HG02870 (cell line): ENCODE data around the gene ZFC3H1.
"Not testable (repeated sequence)": the region's sequence is repeated elsewhere in the genome, so short reads cannot be mapped to it uniquely, and the experiment has no call there.

Experiments used
- ATAC-seq: cut with Tn5 transposase; IDR thresholded peaks from one replicate; pipeline ENCODE4 v1.9.1; 2021; ENCODE audit warnings: mild to moderate bottlenecking, moderate library complexity; ENCODE audit not compliant: unreplicated experiment

The ZFC3H1 gene, protein sequence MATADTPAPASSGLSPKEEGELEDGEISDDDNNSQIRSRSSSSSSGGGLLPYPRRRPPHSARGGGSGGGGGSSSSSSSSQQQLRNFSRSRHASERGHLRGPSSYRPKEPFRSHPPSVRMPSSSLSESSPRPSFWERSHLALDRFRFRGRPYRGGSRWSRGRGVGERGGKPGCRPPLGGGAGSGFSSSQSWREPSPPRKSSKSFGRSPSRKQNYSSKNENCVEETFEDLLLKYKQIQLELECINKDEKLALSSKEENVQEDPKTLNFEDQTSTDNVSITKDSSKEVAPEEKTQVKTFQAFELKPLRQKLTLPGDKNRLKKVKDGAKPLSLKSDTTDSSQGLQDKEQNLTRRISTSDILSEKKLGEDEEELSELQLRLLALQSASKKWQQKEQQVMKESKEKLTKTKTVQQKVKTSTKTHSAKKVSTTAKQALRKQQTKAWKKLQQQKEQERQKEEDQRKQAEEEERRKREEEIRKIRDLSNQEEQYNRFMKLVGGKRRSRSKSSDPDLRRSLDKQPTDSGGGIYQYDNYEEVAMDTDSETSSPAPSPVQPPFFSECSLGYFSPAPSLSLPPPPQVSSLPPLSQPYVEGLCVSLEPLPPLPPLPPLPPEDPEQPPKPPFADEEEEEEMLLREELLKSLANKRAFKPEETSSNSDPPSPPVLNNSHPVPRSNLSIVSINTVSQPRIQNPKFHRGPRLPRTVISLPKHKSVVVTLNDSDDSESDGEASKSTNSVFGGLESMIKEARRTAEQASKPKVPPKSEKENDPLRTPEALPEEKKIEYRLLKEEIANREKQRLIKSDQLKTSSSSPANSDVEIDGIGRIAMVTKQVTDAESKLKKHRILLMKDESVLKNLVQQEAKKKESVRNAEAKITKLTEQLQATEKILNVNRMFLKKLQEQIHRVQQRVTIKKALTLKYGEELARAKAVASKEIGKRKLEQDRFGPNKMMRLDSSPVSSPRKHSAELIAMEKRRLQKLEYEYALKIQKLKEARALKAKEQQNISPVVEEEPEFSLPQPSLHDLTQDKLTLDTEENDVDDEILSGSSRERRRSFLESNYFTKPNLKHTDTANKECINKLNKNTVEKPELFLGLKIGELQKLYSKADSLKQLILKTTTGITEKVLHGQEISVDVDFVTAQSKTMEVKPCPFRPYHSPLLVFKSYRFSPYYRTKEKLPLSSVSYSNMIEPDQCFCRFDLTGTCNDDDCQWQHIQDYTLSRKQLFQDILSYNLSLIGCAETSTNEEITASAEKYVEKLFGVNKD (N-terminal part only)

GRCh38 chr12:71663561-71664410 is at the start of gene ZFC3H1, which contains the start of gene THAP2:
ZFC3H1 (minus strand) TSS chr12:71663848; CDS start chr12:71663610, 238 bp downstream.
THAP2 (plus strand) TSS chr12:71664301; CDS start chr12:71664510, 209 bp downstream.
- ATAC-seq, result peak; percentile 87

- no peak for ATAC-seq
Observed at GRCh38 chr12:71710276-71711125, 46.9 kb upstream of the ZFC3H1 start.

DNA sequence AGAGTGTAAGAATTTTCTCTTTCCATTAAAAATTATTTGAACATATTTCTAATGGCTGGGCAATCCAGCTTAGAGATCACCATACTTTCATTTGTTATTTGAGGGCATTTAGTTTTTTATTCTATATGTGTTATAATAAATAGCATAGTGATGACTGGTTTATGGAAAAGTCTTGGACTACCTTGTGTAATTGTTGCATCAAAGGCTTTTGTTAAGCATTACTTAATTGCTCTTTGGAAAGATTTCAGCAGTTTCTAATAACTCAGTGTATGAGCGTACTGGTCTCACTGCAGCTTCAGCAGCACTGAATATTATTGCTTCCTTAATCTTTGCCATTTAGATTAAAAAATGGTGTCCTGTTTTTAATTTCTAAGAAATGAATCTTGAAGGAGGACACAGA is 45.0 kb upstream of the ZFC3H1 start:
- no peak for ATAC-seq

DNA sequence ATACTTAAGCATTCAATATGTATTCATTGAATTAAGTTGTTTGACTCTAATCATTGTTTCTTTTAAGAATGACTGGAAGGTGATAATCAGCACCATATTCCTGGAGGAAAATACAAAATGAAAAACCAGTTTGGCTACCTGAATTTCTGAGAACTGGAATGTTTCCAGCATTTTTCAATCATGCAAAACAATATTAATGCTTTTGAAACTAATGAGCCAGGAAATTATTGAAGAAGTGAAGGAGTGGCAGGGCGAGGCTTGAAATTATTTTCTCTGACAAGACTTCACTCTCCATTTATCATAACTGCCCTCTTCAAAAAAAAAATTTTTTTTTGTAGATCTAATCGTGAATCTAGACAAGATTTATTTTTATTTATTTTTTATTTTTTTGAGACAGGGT is 41.3 kb upstream of the ZFC3H1 start:
- no peak for ATAC-seq

DNA sequence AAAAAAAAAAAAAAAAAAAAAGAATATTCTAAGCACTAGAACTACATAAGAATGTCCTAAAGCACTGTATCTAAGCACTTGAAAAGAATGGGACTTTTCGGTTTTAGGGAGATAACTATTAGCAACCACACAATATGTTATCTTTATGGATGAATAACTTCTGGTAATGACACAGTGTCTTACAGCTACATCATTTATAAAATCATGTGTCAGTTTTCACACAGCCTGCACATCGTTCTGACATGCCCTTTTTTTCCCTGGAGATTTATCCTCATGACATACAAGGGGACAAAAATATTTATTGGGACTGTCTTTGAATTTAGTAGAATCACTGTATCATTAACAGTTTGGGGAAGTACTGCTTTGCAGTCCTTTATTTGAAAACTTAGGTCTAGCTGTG is 39.6 kb upstream of the ZFC3H1 start:
- no peak for ATAC-seq

DNA sequence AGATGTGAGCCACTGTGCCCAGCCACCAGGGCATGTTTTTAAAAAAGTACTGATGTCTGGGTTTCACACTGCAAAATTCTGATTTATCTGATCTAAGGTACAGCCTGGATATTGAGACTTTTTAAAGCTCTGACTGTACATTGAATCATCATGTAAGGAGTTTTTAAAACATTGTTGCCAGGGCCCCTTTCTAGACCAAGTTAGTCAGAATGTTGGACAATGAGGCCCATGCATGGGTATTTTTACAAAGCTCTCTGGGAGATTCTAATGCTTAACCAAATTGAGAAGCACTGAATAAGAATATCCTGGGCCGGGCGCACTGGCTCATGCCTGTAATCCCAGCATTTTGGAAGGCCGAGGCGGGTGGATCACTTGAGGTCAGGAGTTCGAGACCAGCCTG is 38.9 kb upstream of the ZFC3H1 start:
- ATAC-seq, result no peak

DNA sequence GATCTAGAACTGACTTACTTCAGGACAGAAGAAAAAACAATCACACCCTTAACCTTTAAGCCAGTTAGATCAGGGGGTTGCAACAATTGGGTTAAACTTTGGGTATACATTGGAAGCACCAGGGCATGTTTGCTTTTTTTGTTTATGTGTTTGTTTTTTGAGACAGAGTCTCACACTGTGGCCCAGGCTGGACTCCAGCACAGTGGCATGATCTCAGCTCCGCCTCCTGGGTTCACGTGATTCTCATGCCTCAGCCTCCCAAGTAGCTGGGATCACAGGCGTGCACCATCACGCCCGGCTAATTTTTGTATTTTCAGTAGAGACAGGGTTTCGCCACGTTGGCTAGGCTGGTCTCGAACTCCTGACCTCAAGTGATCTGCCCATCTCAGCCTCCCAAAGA is 38.5 kb upstream of the ZFC3H1 start:
- ATAC-seq, result not testable (repeated sequence)

- ATAC-seq, result no peak
Observed at GRCh38 chr12:71695782-71696181, 32.1 kb upstream of the ZFC3H1 start.

- ATAC-seq, result peak; percentile 68
Observed at GRCh38 chr12:71694099-71694820, 30.6 kb upstream of the ZFC3H1 start.

DNA sequence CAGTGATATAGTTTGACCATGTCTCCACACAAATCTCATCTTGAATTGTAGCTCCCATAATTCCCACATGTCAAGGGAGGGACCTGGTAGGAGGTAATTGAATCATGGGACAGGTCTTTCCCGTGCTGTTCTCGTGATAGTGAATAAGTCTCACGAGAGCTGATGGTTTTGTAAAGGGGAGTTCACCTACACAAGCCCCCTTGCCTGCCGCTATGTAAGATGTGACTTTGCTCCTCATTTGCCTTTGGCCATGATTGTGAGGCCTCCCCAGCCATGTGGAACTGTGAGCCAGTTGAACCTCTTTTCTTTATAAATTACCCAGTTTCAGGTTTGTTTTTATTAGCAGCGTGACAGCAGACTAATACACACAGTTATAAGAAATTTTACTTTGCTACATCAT is 30.0 kb upstream of the ZFC3H1 start:
- ATAC-seq, result peak; percentile 18

DNA sequence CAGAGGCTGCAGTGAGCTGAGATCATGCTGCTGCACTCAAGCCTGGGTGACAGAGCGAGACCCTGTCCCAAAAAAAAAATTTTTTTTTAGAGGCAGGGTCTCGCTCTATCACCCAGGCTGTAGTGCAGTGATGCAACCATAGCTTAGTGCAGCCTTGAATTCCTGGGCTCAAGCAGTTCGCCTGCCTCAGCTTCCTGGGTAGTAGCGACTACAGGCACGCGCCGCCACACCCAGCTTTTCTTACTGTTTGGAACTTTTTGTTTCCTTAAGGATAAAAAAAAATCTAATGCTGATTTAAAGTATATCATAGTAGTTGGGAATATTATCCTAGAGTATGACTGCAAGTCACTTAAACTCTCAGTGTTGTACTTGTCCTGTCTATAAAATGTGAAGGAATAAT is 29.5 kb upstream of the ZFC3H1 start:
- no peak for ATAC-seq

- ATAC-seq, result no peak
Observed at GRCh38 chr12:71691504-71692129, 28.0 kb upstream of the ZFC3H1 start.

DNA sequence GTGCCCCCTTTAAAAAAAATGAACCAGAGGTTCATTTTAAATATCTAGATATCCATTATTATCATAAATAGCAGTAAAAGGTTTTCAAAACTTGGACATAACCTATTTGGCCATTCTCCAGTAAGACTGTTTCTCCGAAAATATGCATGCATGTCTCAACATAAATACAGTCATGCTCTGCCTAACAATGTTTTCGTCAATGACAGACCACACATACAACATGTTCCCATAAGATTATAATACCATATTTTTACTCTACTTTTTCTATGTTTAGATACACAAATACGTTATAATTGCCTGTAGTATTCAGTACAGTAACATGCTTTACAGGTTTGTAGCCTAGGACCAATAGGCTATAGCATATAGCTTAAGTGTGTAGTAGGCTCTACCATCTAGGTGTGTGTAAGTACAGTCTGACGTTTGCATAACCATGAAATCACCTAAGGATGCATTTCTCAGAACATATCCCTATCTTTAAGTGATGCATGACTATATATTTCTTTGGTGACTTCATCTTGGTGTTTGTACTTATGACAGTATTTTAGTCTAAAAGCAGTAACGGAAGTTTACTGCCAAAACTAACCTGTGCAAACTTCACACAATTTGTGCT is 25.4 kb upstream of the ZFC3H1 start:
- ATAC-seq, result no peak

- not testable (repeated sequence) for ATAC-seq
Observed at GRCh38 chr12:71687172-71687571, 23.5 kb upstream of the ZFC3H1 start.

DNA sequence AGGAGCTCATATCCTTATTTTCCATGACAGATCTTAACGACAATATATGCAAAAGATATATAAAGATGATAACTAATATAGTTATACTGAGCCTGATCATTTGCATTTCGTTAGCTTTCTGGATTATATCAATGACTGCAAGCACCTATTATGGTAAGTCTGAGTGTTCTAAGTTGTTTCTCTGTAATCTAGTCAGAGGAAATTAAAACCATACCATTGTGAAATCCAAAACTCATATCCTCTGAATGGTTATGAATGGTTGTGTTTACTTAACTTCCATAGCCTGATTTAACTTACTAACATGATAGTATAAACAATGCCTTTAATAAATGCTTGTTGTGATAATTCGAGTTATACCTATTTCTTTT is 23.0 kb upstream of the ZFC3H1 start:
- ATAC-seq, result no peak

DNA sequence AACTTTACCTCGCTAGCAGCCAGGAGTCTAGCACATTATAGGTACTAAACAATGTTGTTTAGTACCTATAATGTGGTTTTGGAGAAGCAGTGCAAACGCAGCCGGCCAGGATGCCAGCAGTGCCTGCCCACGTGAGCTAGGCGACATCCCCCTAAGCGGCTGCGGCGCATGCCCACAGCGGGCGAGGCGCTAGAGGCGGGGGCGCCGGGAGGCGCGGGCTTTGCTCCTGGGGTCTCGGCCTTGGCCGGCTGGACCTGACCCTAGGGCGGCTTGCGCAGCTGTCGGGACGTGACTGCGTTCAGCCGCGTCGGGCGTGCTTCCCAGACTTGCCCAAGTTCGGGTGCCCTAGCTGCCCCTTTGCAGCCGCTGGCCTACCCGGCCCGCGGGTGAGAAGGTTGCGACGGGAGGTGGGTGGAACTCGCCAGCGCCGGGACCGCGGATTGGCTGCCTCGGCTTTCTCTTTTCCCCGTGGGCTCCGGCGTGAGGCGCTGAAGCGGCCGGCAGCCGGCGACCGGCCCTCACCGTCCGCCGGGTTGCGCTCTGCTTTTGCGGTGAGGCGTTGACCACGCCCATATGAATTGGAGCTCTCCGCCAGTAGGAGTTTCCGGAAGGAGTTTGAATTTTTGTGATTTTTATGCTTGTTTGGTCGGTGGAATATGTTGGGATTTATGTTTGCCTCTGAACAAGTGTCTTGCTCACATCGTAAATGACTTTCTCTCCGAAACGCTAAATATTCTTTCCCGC is 22.4 kb upstream of the ZFC3H1 start, which contains the start of gene TMEM19:
TSS of gene TMEM19 (plus strand) at position 169 of the 744 bp plus-strand sequence. CDS start 599 bp downstream, outside the sequence.
- peak; percentile 80 for ATAC-seq
